Activated T-helper 2 cell treated with anti-CD3 and anti-CD28 coated beads, Interferon-gamma antibody, Interleukin-2, Interleukin-4, amounts not matched to agents 10 μg/mL and 5 μg/mL and 100 μg/mL, durations not matched to agents 14 hours and 24 hours and 36 hours (primary cell): ENCODE measurements around the gene RACGAP1. TPM values are rescaled to one million over a fixed set of nuclear protein-coding genes. Genes with fewer than 3 reads are reported as not detected.

Experiments used
- DNase-seq: peaks from one replicate; pipeline ENCODE4 v3.0.0; 2021; ENCODE audit warnings: low spot score
- H3K27ac Mint-ChIP-seq: one replicate; pipeline ENCODE4 v1.8.0; 2021; ENCODE audit warnings: mixed read lengths
- H3K27me3 Mint-ChIP-seq: one replicate; pipeline ENCODE4 v1.8.0; 2021; ENCODE audit warnings: low read depth, mixed read lengths
- H3K36me3 Mint-ChIP-seq: one replicate; pipeline ENCODE4 v1.8.0; 2021; ENCODE audit warnings: low read depth, mixed read lengths
- H3K4me1 Mint-ChIP-seq: one replicate; pipeline ENCODE4 v1.8.0; 2021; ENCODE audit warnings: low read depth, mixed read lengths
- H3K4me3 Mint-ChIP-seq: one replicate; pipeline ENCODE4 v1.8.0; 2021; ENCODE audit warnings: low read depth, mild to moderate bottlenecking, moderate library complexity, mixed read lengths
- H3K9me3 Mint-ChIP-seq: one replicate; pipeline ENCODE4 v1.8.0; 2021; ENCODE audit warnings: mixed read lengths
- intact Hi-C: fragments of 100-400 bp; cut with micrococcal nuclease; formaldehyde crosslinking; loops from one replicate; pipeline ENCODE4 v1.15.1; 2023
- total RNA-seq: library from RNA; stranded (reverse); gene quantifications from 2 replicates; pipeline ENCODE4 v1.2.3, GENCODE V29; 2022

Gene RACGAP1
- total RNA-seq, 1 donor from 2014 or later = 77.8 TPM

- H3K27me3 Mint-ChIP-seq = peaks cover 63% of the 10 kb centered on the region
- H3K36me3 Mint-ChIP-seq = peaks cover 3% of the 10 kb centered on the region
- no peak overlapping the region for H3K4me3 Mint-ChIP-seq
- no peaks in the 10 kb centered on the region for H3K9me3 Mint-ChIP-seq
- no peak for DNase-seq
- H3K4me1 Mint-ChIP-seq = peaks cover 7% of the 10 kb centered on the region
- intact Hi-C loops = no loop called here
- no peak overlapping the region for H3K27ac Mint-ChIP-seq
Measured at GRCh38 chr12:49956663-49957569, 68.4 kb downstream of the RACGAP1 start.

GRCh38 chr12:49955899-49956662 is 69.2 kb downstream of the RACGAP1 start:
- no peak for DNase-seq
- Mint-ChIP-seq H3K4me1 (peaks cover 7% of the 10 kb centered on the region), H3K9me3 (no peaks in the 10 kb centered on the region), H3K27me3 (peaks cover 63% of the 10 kb centered on the region), H3K4me3 (no peak overlapping the region), H3K27ac (no peak overlapping the region), H3K36me3 (peaks cover 3% of the 10 kb centered on the region)
- intact Hi-C loops = no loop called here

- Mint-ChIP-seq H3K36me3 (no peaks in the 10 kb centered on the region), H3K27ac (no peak overlapping the region), H3K4me1 (peaks cover 1% of the 10 kb centered on the region), H3K9me3 (no peaks in the 10 kb centered on the region), H3K4me3 (no peak overlapping the region), H3K27me3 (peaks cover 56% of the 10 kb centered on the region)
- intact Hi-C loops = no loop called here
- DNase-seq = no peak
Measured at GRCh38 chr12:49954863-49955830, 70.1 kb downstream of the RACGAP1 start.

- no peaks in the 10 kb centered on the region for H3K4me1 Mint-ChIP-seq
- no peak for DNase-seq
- H3K27ac Mint-ChIP-seq = no peak overlapping the region
- no peaks in the 10 kb centered on the region for H3K9me3 Mint-ChIP-seq
- intact Hi-C loops = no loop called here
- H3K27me3 Mint-ChIP-seq = peaks cover 47% of the 10 kb centered on the region
- no peaks in the 10 kb centered on the region for H3K36me3 Mint-ChIP-seq
- H3K4me3 Mint-ChIP-seq = no peak overlapping the region
Measured at GRCh38 chr12:49953961-49954846, 71.1 kb downstream of the RACGAP1 start.

GRCh38 chr12:49953151-49953550 is 72.1 kb downstream of the RACGAP1 start:
- no peak for DNase-seq
- peaks cover 36% of the 10 kb centered on the region for H3K27me3 Mint-ChIP-seq
- H3K9me3 Mint-ChIP-seq = no peaks in the 10 kb centered on the region
- no peak overlapping the region for H3K27ac Mint-ChIP-seq
- H3K36me3 Mint-ChIP-seq = no peaks in the 10 kb centered on the region
- H3K4me1 Mint-ChIP-seq = no peaks in the 10 kb centered on the region
- intact Hi-C loops = no loop called here
- H3K4me3 Mint-ChIP-seq = no peak overlapping the region

GRCh38 chr12:49952391-49953055 is 72.8 kb downstream of the RACGAP1 start:
- H3K27me3 Mint-ChIP-seq = peaks cover 30% of the 10 kb centered on the region
- no peaks in the 10 kb centered on the region for H3K9me3 Mint-ChIP-seq

GRCh38 chr12:49951411-49952240 is 73.7 kb downstream of the RACGAP1 start:
- Mint-ChIP-seq H3K4me3 (no peak overlapping the region), H3K27ac (no peak overlapping the region), H3K27me3 (peaks cover 22% of the 10 kb centered on the region), H3K36me3 (no peaks in the 10 kb centered on the region), H3K9me3 (no peaks in the 10 kb centered on the region), H3K4me1 (no peaks in the 10 kb centered on the region)
- intact Hi-C loops = no loop called here
- DNase-seq = no peak

More at GRCh38 chr12:49952391-49953055, 72.8 kb downstream of the RACGAP1 start:
- Mint-ChIP-seq H3K27ac (no peak overlapping the region), H3K4me1 (no peaks in the 10 kb centered on the region), H3K4me3 (no peak overlapping the region), H3K36me3 (no peaks in the 10 kb centered on the region)
- DNase-seq = no peak
- intact Hi-C loops = no loop called here

- Mint-ChIP-seq H3K4me1 (peaks cover 11% of the 10 kb centered on the region), H3K36me3 (no peaks in the 10 kb centered on the region), H3K9me3 (no peaks in the 10 kb centered on the region), H3K4me3 (no peak within 1 kb of the TSS), H3K27me3 (peaks cover 16% of the 10 kb centered on the region), H3K27ac (no peak within 1 kb of the TSS)
- DNase-seq = no peak
- intact Hi-C loops = no loop called here
Measured at GRCh38 chr12:49950273-49951251, 74.7 kb downstream of the RACGAP1 start, which contains the start of gene AQP2. Gene AQP2 (plus strand): TSS chr12:49950737. CDS start chr12:49950831, 94 bp downstream.

GRCh38 chr12:49949866-49950265 is 75.4 kb downstream of the RACGAP1 start:
- peaks cover 18% of the 10 kb centered on the region for H3K4me1 Mint-ChIP-seq
- no peak overlapping the region for H3K4me3 Mint-ChIP-seq
- no peak overlapping the region for H3K27ac Mint-ChIP-seq
- intact Hi-C loops = loop anchor here (5.0 kb wide), 1 partner anchor 83 kb away; no protein-coding TSS in a partner anchor
- H3K36me3 Mint-ChIP-seq = no peaks in the 10 kb centered on the region
- no peaks in the 10 kb centered on the region for H3K9me3 Mint-ChIP-seq
- DNase-seq = no peak
- peaks cover 13% of the 10 kb centered on the region for H3K27me3 Mint-ChIP-seq
